Upper lobe of left lung (tissue), 4 donors: ENCODE measurements around the gene UNC45B.

Experiments used
- EP300 ChIP-seq, 4 donors: sonication (generic); formaldehyde crosslinking; IDR thresholded peaks; one replicate each; pipeline ENCODE4 v1.5.1; 2017; ENCODE audit warnings: antibody characterized with exemption in 4 of 4, control low read depth in 2 of 4
- POLR2A ChIP-seq, 4 donors: fragments of 450-650 bp; IDR thresholded peaks; one replicate each; pipeline ENCODE4 v1.5.1; 2016 to 2017; ENCODE audit warnings: antibody characterized with exemption in 4 of 4, mild to moderate bottlenecking in 2 of 4
- POLR2AphosphoS5 ChIP-seq, 2 donors: sonication (generic); formaldehyde crosslinking; IDR thresholded peaks; one replicate each; pipeline ENCODE4 v1.5.1; 2017; ENCODE audit warnings: antibody characterized with exemption in 2 of 2
- TF ChIP-seq, protein P1 (sequence below), 6 experiments: fragments of 450-650 bp in 4 of 6; fragments of 200-600 bp in 2 of 6; sonication (generic) in 2 of 6; IDR thresholded peaks; one replicate each; pipeline ENCODE4 v1.5.1; 2016 to 2019; ENCODE audit warnings: antibody characterized with exemption in 6 of 6

DNA sequence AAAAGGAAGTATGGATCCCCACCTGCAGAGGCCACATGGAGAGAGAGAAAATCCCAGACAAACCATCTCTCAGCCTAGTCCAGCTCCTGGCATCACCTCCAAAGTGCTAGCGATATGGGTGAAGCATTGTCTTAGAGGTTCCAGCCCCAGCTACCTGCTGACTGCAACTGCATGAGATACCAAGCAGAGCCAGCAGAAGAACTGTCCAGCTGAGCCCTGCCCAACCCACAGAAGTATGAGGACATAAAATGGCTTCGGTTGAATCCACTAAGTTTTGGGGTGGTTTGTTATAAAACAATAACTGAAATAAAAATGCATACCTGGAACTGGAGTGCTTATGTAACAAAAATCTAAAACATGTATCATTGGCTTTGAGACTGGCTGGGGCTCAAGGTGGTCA lies 74.8 kb downstream of the UNC45B start:
- no peak for TF ChIP-seq POLR2A (IDR thresholded peaks at IDR 0.05)
- TF ChIP-seq, protein P1, sequence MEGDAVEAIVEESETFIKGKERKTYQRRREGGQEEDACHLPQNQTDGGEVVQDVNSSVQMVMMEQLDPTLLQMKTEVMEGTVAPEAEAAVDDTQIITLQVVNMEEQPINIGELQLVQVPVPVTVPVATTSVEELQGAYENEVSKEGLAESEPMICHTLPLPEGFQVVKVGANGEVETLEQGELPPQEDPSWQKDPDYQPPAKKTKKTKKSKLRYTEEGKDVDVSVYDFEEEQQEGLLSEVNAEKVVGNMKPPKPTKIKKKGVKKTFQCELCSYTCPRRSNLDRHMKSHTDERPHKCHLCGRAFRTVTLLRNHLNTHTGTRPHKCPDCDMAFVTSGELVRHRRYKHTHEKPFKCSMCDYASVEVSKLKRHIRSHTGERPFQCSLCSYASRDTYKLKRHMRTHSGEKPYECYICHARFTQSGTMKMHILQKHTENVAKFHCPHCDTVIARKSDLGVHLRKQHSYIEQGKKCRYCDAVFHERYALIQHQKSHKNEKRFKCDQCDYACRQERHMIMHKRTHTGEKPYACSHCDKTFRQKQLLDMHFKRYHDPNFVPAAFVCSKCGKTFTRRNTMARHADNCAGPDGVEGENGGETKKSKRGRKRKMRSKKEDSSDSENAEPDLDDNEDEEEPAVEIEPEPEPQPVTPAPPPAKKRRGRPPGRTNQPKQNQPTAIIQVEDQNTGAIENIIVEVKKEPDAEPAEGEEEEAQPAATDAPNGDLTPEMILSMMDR (IDR thresholded peaks at IDR 0.05): no peak
- no peak for TF ChIP-seq EP300 (IDR thresholded peaks at IDR 0.05)
- TF ChIP-seq POLR2AphosphoS5 (IDR thresholded peaks at IDR 0.05): no peak
